SK-N-SH (cell line): Measurements from ENCODE around the gene JMJD8.

Source experiments
- CTCF ChIP-seq: fragments of 200-600 bp; sonication (generic); IDR thresholded peaks from 2 replicates; pipeline ENCODE4 v1.6.1; 2017; ENCODE audit warnings: antibody characterized with exemption, mild to moderate bottlenecking, moderate library complexity
- EP300 ChIP-seq, 2 experiments: IDR thresholded peaks; 2 replicates each; pipeline versions ENCODE4 v1.4.0 to v1.6.1; 2012; ENCODE audit warnings: borderline replicate concordance in 1 of 2, low read depth in 1 of 2, low read length in 1 of 2
- IRF3 ChIP-seq: fragments of 150-350 bp; IDR thresholded peaks from 2 replicates; pipeline ENCODE4 v1.6.1; 2016; ENCODE audit warnings: mild to moderate bottlenecking, low read depth, low read length
- JUND ChIP-seq: IDR thresholded peaks from 2 replicates; pipeline ENCODE4 v1.4.0; 2012
- MAX ChIP-seq: IDR thresholded peaks from 2 replicates; pipeline ENCODE4 v1.4.0; 2012; ENCODE audit warnings: low read depth
- RAD21 ChIP-seq: IDR thresholded peaks from 2 replicates; pipeline ENCODE4 v1.6.1; 2012; ENCODE audit warnings: mild to moderate bottlenecking, low read length
- RXRA ChIP-seq: IDR thresholded peaks from 2 replicates; pipeline ENCODE4 v1.4.0; 2012; ENCODE audit warnings: low read depth, mild to moderate bottlenecking, borderline replicate concordance
- SMC3 ChIP-seq: IDR thresholded peaks from 2 replicates; pipeline ENCODE4 v1.6.1; 2012; ENCODE audit warnings: low read depth, low read length, improper control_type of control experiment
- TEAD4 ChIP-seq: IDR thresholded peaks from 2 replicates; pipeline ENCODE4 v1.4.0; 2012; ENCODE audit warnings: mild to moderate bottlenecking, borderline replicate concordance; ENCODE audit not compliant: insufficient read depth
- USF1 ChIP-seq: IDR thresholded peaks from 2 replicates; pipeline ENCODE4 v1.4.0; 2012; ENCODE audit warnings: low read depth, borderline replicate concordance
- YY1 ChIP-seq: IDR thresholded peaks from 2 replicates; pipeline ENCODE4 v1.4.0; 2012; ENCODE audit warnings: low read depth, mild to moderate bottlenecking

- no peak for TF ChIP-seq CTCF
- 0 out of 2 replicates have a peak, but pooled peaks have one; percentile 22 for TF ChIP-seq USF1
- TF ChIP-seq TEAD4 = no peak
- no peak for TF ChIP-seq SMC3
- TF ChIP-seq RAD21 = no peak
- no peak for TF ChIP-seq RXRA
- TF ChIP-seq JUND = no peak
- no peak for TF ChIP-seq YY1
- TF ChIP-seq MAX = peak; percentile 21; the same call in 1 of the 2 replicates
- no peak for TF ChIP-seq EP300 (IDR thresholded peaks at IDR 0.05; ENCODE audit: borderline replicate concordance in 1 of 2, low read depth in 1 of 2, low read length in 1 of 2)
- TF ChIP-seq IRF3 = no peak
These were observed 5.0 kb downstream of the JMJD8 start for GRCh38 chr16:678858-679813.
